Measurements from ENCODE around the gene CCDC177.
A peak's percentile ranks its signal among the peaks of the same experiment; 100 is the strongest.

CCDC177 gene

DNA sequence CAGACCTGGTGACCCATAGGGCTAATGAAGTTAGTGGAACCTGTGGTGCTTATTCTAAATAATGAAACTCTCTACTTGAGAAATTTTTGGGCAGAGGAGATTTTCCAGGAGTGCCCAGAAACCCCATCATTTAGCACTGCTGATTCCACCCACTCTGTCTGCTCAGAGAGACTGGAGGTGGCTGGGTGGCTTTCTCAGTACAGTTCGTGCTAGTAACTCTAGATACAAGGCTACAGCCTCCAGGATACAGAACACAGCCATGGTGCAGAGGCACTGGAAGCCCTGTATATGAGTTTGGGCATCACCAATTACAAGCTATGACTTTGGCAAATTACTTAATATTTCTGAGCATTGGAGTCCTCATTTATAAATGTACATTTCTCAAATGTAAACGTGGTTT lies 32.4 kb downstream of the CCDC177 start:
- Histone ChIP-seq H3K36me3 (no peaks in the 10 kb centered on the region), H3K9me3 (peaks cover 0 to 8% (median 0%) of the 10 kb centered on the region in 3 donors), H3K27me3 (peaks cover 0 to 23% of the 10 kb centered on the region in 2 donors), H3K4me3 (no peak overlapping the region), H3K27ac (no peak overlapping the region), H3K4me1 (no peaks in the 10 kb centered on the region)
- intact Hi-C loops (cut with DNase I; ENCODE audit: low total_unique reads), result no loop called here
- no peak for DNase-seq
- TF ChIP-seq, protein P1, sequence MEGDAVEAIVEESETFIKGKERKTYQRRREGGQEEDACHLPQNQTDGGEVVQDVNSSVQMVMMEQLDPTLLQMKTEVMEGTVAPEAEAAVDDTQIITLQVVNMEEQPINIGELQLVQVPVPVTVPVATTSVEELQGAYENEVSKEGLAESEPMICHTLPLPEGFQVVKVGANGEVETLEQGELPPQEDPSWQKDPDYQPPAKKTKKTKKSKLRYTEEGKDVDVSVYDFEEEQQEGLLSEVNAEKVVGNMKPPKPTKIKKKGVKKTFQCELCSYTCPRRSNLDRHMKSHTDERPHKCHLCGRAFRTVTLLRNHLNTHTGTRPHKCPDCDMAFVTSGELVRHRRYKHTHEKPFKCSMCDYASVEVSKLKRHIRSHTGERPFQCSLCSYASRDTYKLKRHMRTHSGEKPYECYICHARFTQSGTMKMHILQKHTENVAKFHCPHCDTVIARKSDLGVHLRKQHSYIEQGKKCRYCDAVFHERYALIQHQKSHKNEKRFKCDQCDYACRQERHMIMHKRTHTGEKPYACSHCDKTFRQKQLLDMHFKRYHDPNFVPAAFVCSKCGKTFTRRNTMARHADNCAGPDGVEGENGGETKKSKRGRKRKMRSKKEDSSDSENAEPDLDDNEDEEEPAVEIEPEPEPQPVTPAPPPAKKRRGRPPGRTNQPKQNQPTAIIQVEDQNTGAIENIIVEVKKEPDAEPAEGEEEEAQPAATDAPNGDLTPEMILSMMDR (IDR thresholded peaks at IDR 0.05), result no peak

- intact Hi-C loops (cut with DNase I; ENCODE audit: low total_unique reads), result no loop called here
- DNase-seq, result no peak
- Histone ChIP-seq H3K36me3 (no peaks in the 10 kb centered on the region), H3K9me3 (peaks cover 0 to 8% (median 0%) of the 10 kb centered on the region in 3 donors), H3K4me1 (peaks cover 0 to 3% (median 0%) of the 10 kb centered on the region in 4 donors), H3K27ac (no peak overlapping the region), H3K4me3 (no peak overlapping the region), H3K27me3 (peaks cover 0 to 10% of the 10 kb centered on the region in 2 donors)
- TF ChIP-seq, protein P1 (IDR thresholded peaks at IDR 0.05), result no peak
Observed at GRCh38 chr14:69540654-69541335, 33.9 kb downstream of the CCDC177 start.

- H3K9me3 ChIP-seq, result peaks cover 0 to 8% (median 0%) of the 10 kb centered on the region in 3 donors
- TF ChIP-seq, protein P1 (IDR thresholded peaks at IDR 0.05), result no peak
- H3K27ac ChIP-seq, result no peak overlapping the region
Observed at GRCh38 chr14:69539631-69540410, 34.9 kb downstream of the CCDC177 start.

GRCh38 chr14:69538766-69539165 lies 35.9 kb downstream of the CCDC177 start:
- Histone ChIP-seq H3K4me3 (no peak overlapping the region), H3K4me1 (peaks cover 0 to 3% (median 0%) of the 10 kb centered on the region in 4 donors), H3K27ac (no peak overlapping the region), H3K27me3 (peaks cover 0 to 8% of the 10 kb centered on the region in 2 donors), H3K36me3 (no peaks in the 10 kb centered on the region), H3K9me3 (peaks cover 0 to 8% (median 0%) of the 10 kb centered on the region in 3 donors)
- no peak for DNase-seq
- intact Hi-C loops (cut with DNase I; ENCODE audit: low total_unique reads), result no loop called here
- TF ChIP-seq, protein P1 (IDR thresholded peaks at IDR 0.05), result no peak

More at GRCh38 chr14:69539631-69540410, 34.9 kb downstream of the CCDC177 start:
- H3K4me1 ChIP-seq, result peaks cover 0 to 3% (median 0%) of the 10 kb centered on the region in 4 donors
- peak; percentile 55 to 73 for DNase-seq
- H3K27me3 ChIP-seq, result peaks cover 0 to 6% of the 10 kb centered on the region in 2 donors
- no peak overlapping the region for H3K4me3 ChIP-seq
- H3K36me3 ChIP-seq, result no peaks in the 10 kb centered on the region
- intact Hi-C loops (cut with DNase I; ENCODE audit: low total_unique reads), result no loop called here

GRCh38 chr14:69537900-69538299 lies 36.8 kb downstream of the CCDC177 start:
- H3K4me3 ChIP-seq, result no peak overlapping the region
- intact Hi-C loops (cut with DNase I; ENCODE audit: low total_unique reads), result no loop called here
- no peak overlapping the region for H3K27ac ChIP-seq
- TF ChIP-seq, protein P1 (IDR thresholded peaks at IDR 0.05), result no peak
- peaks cover 0 to 8% (median 0%) of the 10 kb centered on the region in 3 donors for H3K9me3 ChIP-seq
- DNase-seq, result no peak
- no peaks in the 10 kb centered on the region for H3K36me3 ChIP-seq
- H3K4me1 ChIP-seq, result peaks cover 0 to 3% (median 0%) of the 10 kb centered on the region in 4 donors
- peaks cover 0 to 10% of the 10 kb centered on the region in 2 donors for H3K27me3 ChIP-seq
